ENCODE measurements around the gene TMEM212. TPM values are rescaled to one million over a fixed set of nuclear protein-coding genes. Genes with fewer than 3 reads are reported as not detected.

The TMEM212 gene
- total RNA-seq, 4 donors from 2014 or later = not detected

GRCh38 chr3:171822431-171823106, 20.6 kb upstream of the TMEM212 start:
- no peaks in the 10 kb centered on the region for H3K36me3 ChIP-seq
- DNase-seq (ENCODE audit: extremely low spot score) = no peak
- no peak overlapping the region for H3K27ac ChIP-seq (replicated peaks in 1 of 4)
- no peaks in the 10 kb centered on the region for H3K9me3 ChIP-seq
- H3K4me3 ChIP-seq = no peak overlapping the region
- no peaks in the 10 kb centered on the region for H3K27me3 ChIP-seq
- no peaks in the 10 kb centered on the region for H3K4me1 ChIP-seq
- 93% methylated on average over 4 of the region's 4 CpGs for WGBS
- TF ChIP-seq POLR2AphosphoS5 (IDR thresholded peaks at IDR 0.05) (no peak), POLR2A (IDR thresholded peaks at IDR 0.05; ENCODE audit: low read depth) (no peak), EP300 (IDR thresholded peaks at IDR 0.05) (no peak)
- TF ChIP-seq, protein P1, sequence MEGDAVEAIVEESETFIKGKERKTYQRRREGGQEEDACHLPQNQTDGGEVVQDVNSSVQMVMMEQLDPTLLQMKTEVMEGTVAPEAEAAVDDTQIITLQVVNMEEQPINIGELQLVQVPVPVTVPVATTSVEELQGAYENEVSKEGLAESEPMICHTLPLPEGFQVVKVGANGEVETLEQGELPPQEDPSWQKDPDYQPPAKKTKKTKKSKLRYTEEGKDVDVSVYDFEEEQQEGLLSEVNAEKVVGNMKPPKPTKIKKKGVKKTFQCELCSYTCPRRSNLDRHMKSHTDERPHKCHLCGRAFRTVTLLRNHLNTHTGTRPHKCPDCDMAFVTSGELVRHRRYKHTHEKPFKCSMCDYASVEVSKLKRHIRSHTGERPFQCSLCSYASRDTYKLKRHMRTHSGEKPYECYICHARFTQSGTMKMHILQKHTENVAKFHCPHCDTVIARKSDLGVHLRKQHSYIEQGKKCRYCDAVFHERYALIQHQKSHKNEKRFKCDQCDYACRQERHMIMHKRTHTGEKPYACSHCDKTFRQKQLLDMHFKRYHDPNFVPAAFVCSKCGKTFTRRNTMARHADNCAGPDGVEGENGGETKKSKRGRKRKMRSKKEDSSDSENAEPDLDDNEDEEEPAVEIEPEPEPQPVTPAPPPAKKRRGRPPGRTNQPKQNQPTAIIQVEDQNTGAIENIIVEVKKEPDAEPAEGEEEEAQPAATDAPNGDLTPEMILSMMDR (IDR thresholded peaks at IDR 0.05) = no peak
- intact Hi-C loops (cut with DNase I) = loop anchor here (5.0 kb wide), 1 partner anchor 45 kb away; no protein-coding TSS in a partner anchor

DNA sequence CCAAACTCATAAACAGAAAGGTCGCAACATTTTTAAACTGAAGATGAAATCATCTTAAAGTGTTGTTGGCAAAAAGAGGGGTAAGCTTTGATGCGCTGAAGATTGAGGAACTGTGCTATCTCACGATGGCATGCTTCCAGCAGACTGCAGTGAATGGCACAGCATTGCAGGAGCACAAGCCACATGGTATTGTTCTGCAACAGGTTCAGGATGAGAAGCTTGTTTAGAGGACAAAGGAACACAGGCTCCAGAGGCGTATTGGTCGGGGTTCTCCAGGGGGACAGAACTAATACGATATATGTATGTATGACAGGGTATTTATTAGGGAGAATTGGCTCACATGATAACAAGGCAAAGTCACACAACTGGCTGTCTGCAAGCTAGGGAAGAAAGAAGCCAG, 19.0 kb upstream of the TMEM212 start:
- TF ChIP-seq EP300 (IDR thresholded peaks at IDR 0.05) (no peak), POLR2A (IDR thresholded peaks at IDR 0.05; ENCODE audit: low read depth) (no peak), POLR2AphosphoS5 (IDR thresholded peaks at IDR 0.05) (no peak)
- TF ChIP-seq, protein P1 (IDR thresholded peaks at IDR 0.05) = no peak
- no peaks in the 10 kb centered on the region for H3K36me3 ChIP-seq
- peaks cover 0 to 4% (median 3%) of the 10 kb centered on the region in 4 donors for H3K4me1 ChIP-seq
- H3K27me3 ChIP-seq = no peaks in the 10 kb centered on the region
- no peaks in the 10 kb centered on the region for H3K9me3 ChIP-seq
- intact Hi-C loops (cut with DNase I) = loop anchor here (5.0 kb wide), 1 partner anchor 47 kb away; no protein-coding TSS in a partner anchor
- WGBS = 71% methylated on average over 6 of the region's 6 CpGs
- no peak for DNase-seq (ENCODE audit: extremely low spot score)
- no peak overlapping the region for H3K4me3 ChIP-seq
- no peak overlapping the region for H3K27ac ChIP-seq (replicated peaks in 1 of 4)

DNA sequence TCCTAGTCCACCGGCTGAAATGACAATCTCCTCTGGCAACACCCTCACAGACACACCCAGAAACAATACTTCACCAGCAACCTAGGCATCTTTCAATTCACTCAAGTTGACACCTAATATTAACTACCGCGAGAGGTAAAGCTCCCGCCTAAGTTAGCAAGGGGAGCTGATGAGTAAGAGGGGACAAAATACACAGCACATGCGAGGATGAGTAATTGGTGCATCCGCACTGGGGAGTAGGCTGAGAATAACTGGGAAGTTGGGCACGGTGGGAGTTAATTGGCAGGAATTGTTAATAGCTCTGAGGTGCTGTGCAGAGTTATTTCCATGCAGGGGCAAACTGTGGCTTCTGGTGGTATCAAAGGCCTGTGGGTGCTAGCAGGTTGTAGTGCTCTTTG, 18.3 kb upstream of the TMEM212 start:
- no peak for DNase-seq (ENCODE audit: extremely low spot score)
- H3K36me3 ChIP-seq = no peaks in the 10 kb centered on the region
- no peak overlapping the region for H3K4me3 ChIP-seq
- H3K9me3 ChIP-seq = no peaks in the 10 kb centered on the region
- TF ChIP-seq POLR2A (IDR thresholded peaks at IDR 0.05; ENCODE audit: low read depth) (no peak), EP300 (IDR thresholded peaks at IDR 0.05) (no peak), POLR2AphosphoS5 (IDR thresholded peaks at IDR 0.05) (no peak)
- TF ChIP-seq, protein P1 (IDR thresholded peaks at IDR 0.05) = no peak
- peak overlapping the region in 3 of 4 donors; percentile 11 to 37 (median 16) for H3K27ac ChIP-seq (replicated peaks in 1 of 4)
- H3K4me1 ChIP-seq = peaks cover 5 to 11% (median 10%) of the 10 kb centered on the region in 4 donors
- no peaks in the 10 kb centered on the region for H3K27me3 ChIP-seq
- intact Hi-C loops (cut with DNase I) = loop anchor here (5.0 kb wide), 1 partner anchor 48 kb away; no protein-coding TSS in a partner anchor
- 76% methylated on average over 7 of the region's 7 CpGs for WGBS

- Histone ChIP-seq H3K27me3 (no peaks in the 10 kb centered on the region), H3K9me3 (no peaks in the 10 kb centered on the region), H3K4me3 (no peak overlapping the region), H3K36me3 (no peaks in the 10 kb centered on the region), H3K4me1 (peaks cover 10 to 16% (median 13%) of the 10 kb centered on the region in 4 donors), H3K27ac (replicated peaks in 1 of 4) (peak overlapping the region in 3 of 4 donors; percentile 11 to 37 (median 16))
- intact Hi-C loops (cut with DNase I) = no loop called here
- WGBS = 72% methylated on average over 5 of the region's 5 CpGs
- no peak for TF ChIP-seq EP300 (IDR thresholded peaks at IDR 0.05)
- TF ChIP-seq POLR2AphosphoS5 (IDR thresholded peaks at IDR 0.05) = peak in 1 of 2 donors; percentile 28
- TF ChIP-seq, protein P1 (IDR thresholded peaks at IDR 0.05) = no peak
- DNase-seq (ENCODE audit: extremely low spot score) = no peak
These were observed 17.8 kb upstream of the TMEM212 start for GRCh38 chr3:171825222-171825828.
